Endodermal cell (in vitro differentiated cells): Measurements from ENCODE around the gene ANGPTL8. TPM values are rescaled to one million over a fixed set of nuclear protein-coding genes. Genes with fewer than 3 reads are reported as not detected.

Experiments used
- DNase-seq: peaks from one replicate; pipeline ENCODE4 v3.0.0-alpha.2; 2017
- H3K27ac ChIP-seq: 2 replicates; pipeline ENCODE4 v1.5.1; 2013; ENCODE audit warnings: mild to moderate bottlenecking, low read depth, low read length, moderate library complexity
- H3K27me3 ChIP-seq: 2 replicates; pipeline ENCODE4 v1.6.1; 2013; ENCODE audit warnings: mild to moderate bottlenecking, low read length, moderate library complexity; ENCODE audit not compliant: insufficient read depth, control insufficient read depth, poor library complexity, severe bottlenecking
- H3K36me3 ChIP-seq: 2 replicates; pipeline ENCODE4 v1.7.0; 2013; ENCODE audit warnings: mild to moderate bottlenecking, low read length, moderate library complexity; ENCODE audit not compliant: control insufficient read depth, insufficient read depth
- H3K4me1 ChIP-seq: one replicate; pipeline ENCODE4 v1.7.0; 2013; ENCODE audit warnings: low read length; ENCODE audit not compliant: control insufficient read depth, insufficient read depth
- H3K4me3 ChIP-seq: 2 replicates; pipeline ENCODE4 v1.5.1; 2013; ENCODE audit warnings: mild to moderate bottlenecking, low read length, moderate library complexity
- H3K9ac ChIP-seq: 2 replicates; pipeline ENCODE4 v1.6.1; 2013; ENCODE audit warnings: mild to moderate bottlenecking, low read length, moderate library complexity; ENCODE audit not compliant: poor library complexity, severe bottlenecking; ENCODE audit errors: extremely low read depth
- H3K9me3 ChIP-seq: 2 replicates; pipeline ENCODE4 v1.6.1; 2013; ENCODE audit warnings: mild to moderate bottlenecking, low read length, moderate library complexity; ENCODE audit not compliant: control insufficient read depth
- H3K27ac Mint-ChIP-seq: 2 replicates; pipeline ENCODE4 v1.8.0; 2020; ENCODE audit warnings: mixed read lengths
- H3K27me3 Mint-ChIP-seq: 2 replicates; pipeline ENCODE4 v1.8.0; 2021; ENCODE audit warnings: mild to moderate bottlenecking, mixed read lengths; ENCODE audit not compliant: insufficient read depth
- H3K36me3 Mint-ChIP-seq: 2 replicates; pipeline ENCODE4 v1.8.0; 2020; ENCODE audit warnings: low read depth, mixed read lengths
- H3K4me1 Mint-ChIP-seq: 2 replicates; pipeline ENCODE4 v1.8.0; 2020; ENCODE audit warnings: mixed read lengths
- H3K4me3 Mint-ChIP-seq: 2 replicates; pipeline ENCODE4 v1.8.0; 2020; ENCODE audit warnings: mild to moderate bottlenecking, moderate library complexity, mixed read lengths
- H3K9me3 Mint-ChIP-seq: 2 replicates; pipeline ENCODE4 v1.8.0; 2020; ENCODE audit warnings: mild to moderate bottlenecking, mixed read lengths
- CTCF ChIP-seq: fragments of 200-600 bp; sonication (generic); conservative IDR thresholded peaks from 2 replicates; pipeline ENCODE4 v1.5.0; 2021; ENCODE audit warnings: antibody characterized with exemption, mild to moderate bottlenecking
- WGBS, 2 experiments: methylation state at CpG; one replicate each; pipeline versions ENCODE4 v1.1.5 to v1.1.7; 2013; ENCODE audit warnings: missing lambda C conversion rate in 2 of 2, mixed read lengths in 1 of 2; ENCODE audit not compliant: insufficient coverage in 1 of 2, insufficient read length in 1 of 2; 5-methylcytosine and 5-hydroxymethylcytosine counted together
- total RNA-seq, 2 donors: library from RNA; stranded (reverse); fragmentation: NEBNext Ultra II Directional in 1 of 2; extraction: Animal tissue kit (Norgen Biotek cat#: 25700) in 1 of 2; gene quantifications; 2 replicates in 1 of 2; 3 replicates in 1 of 2; pipeline ENCODE4 v1.2.1, GENCODE V29; 2021

ANGPTL8 gene
- total RNA-seq, 2 donors from 2014 or later = not detected

- Mint-ChIP-seq H3K27ac (peak overlapping the region; percentile 16), H3K4me3 (no peak overlapping the region), H3K9me3 (no peaks in the 10 kb centered on the region), H3K4me1 (no peaks in the 10 kb centered on the region), H3K36me3 (peaks cover 59% of the 10 kb centered on the region), H3K27me3 (no peaks in the 10 kb centered on the region)
- Histone ChIP-seq H3K4me3 (no peak overlapping the region), H3K4me1 (no peaks in the 10 kb centered on the region), H3K27me3 (no peaks in the 10 kb centered on the region), H3K27ac (peak overlapping the region; percentile 16), H3K9me3 (no peaks in the 10 kb centered on the region), H3K9ac (no peak overlapping the region), H3K36me3 (peaks cover 40% of the 10 kb centered on the region)
- peak; percentile 95 for TF ChIP-seq CTCF
- WGBS, 2 experiments = 45 to 58% methylated on average over 20 to 48 of the region's 48 CpGs
- DNase-seq = peak; percentile 99
These were observed 3.7 kb downstream of the ANGPTL8 start for GRCh38 chr19:11242864-11243797.

- H3K27ac Mint-ChIP-seq = peak overlapping the region; percentile 16
- H3K9ac ChIP-seq = no peak overlapping the region
- no peaks in the 10 kb centered on the region for H3K4me1 Mint-ChIP-seq
- no peak overlapping the region for H3K4me3 Mint-ChIP-seq
- H3K27ac ChIP-seq = no peak overlapping the region
- no peak for TF ChIP-seq CTCF
- no peak overlapping the region for H3K4me3 ChIP-seq
- peaks cover 43% of the 10 kb centered on the region for H3K36me3 ChIP-seq
- H3K27me3 Mint-ChIP-seq = no peaks in the 10 kb centered on the region
- DNase-seq = no peak
- H3K4me1 ChIP-seq = no peaks in the 10 kb centered on the region
- 89 to 100% methylated on average over 1 to 7 of the region's 7 CpGs for WGBS, 2 experiments
- peaks cover 57% of the 10 kb centered on the region for H3K36me3 Mint-ChIP-seq
- H3K27me3 ChIP-seq = no peaks in the 10 kb centered on the region
- no peaks in the 10 kb centered on the region for H3K9me3 Mint-ChIP-seq
- H3K9me3 ChIP-seq = no peaks in the 10 kb centered on the region
These were observed 4.4 kb downstream of the ANGPTL8 start for GRCh38 chr19:11243798-11244169.

DNA sequence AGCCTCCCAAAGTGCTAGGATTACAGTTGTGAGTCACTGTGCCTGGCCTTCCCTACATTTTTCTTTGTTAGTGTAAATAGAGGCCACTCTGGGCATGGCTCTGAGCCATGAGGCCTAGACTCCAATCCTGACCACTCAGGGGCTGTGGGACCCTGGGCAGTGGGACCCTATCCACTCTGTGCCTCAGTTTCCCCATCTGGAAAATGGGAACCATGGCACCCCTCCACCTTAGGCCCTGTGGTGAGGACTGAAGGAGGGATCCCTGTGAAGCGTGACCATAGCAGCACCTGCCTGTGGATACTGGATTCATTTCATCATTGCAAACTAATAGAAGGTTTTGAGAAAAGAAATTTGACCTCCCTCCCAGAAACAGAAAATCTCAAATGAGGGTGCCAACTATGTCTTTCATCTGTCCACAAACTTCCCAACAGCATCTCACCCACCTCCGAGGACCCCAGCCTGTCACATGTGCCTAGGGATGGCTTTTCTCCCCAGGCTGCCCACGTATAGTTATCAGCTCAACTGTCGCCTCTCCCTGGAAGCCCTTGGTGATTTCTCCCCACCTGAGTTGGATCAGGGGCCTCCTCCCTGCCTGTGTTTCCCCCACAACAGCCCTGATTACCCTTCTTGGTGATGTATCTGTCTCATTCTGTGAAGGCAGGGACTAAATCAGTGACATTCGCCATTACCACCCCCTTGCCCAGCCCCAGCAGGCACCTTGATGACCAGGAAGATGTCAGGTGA lies 5.6 kb downstream of the ANGPTL8 start:
- H3K4me1 Mint-ChIP-seq = no peaks in the 10 kb centered on the region
- no peaks in the 10 kb centered on the region for H3K9me3 ChIP-seq
- H3K4me3 ChIP-seq = no peak overlapping the region
- no peak overlapping the region for H3K27ac ChIP-seq
- H3K9ac ChIP-seq = no peak overlapping the region
- no peaks in the 10 kb centered on the region for H3K27me3 Mint-ChIP-seq
- no peaks in the 10 kb centered on the region for H3K4me1 ChIP-seq
- H3K27me3 ChIP-seq = no peaks in the 10 kb centered on the region
- H3K36me3 ChIP-seq = peaks cover 38% of the 10 kb centered on the region
- H3K36me3 Mint-ChIP-seq = peaks cover 46% of the 10 kb centered on the region
- H3K27ac Mint-ChIP-seq = no peak overlapping the region
- H3K9me3 Mint-ChIP-seq = no peaks in the 10 kb centered on the region
- H3K4me3 Mint-ChIP-seq = no peak overlapping the region
- 87 to 97% methylated on average over 3 to 5 of the region's 5 CpGs for WGBS, 2 experiments
- no peak for TF ChIP-seq CTCF
- DNase-seq = no peak
